ENCODE data around the gene CENPO.
A peak's percentile ranks its signal among the peaks of the same experiment; 100 is the strongest.
"Not testable (repeated sequence)": the region's sequence is repeated elsewhere in the genome, so short reads cannot be mapped to it uniquely, and the experiment has no call there.

The CENPO gene

DNA sequence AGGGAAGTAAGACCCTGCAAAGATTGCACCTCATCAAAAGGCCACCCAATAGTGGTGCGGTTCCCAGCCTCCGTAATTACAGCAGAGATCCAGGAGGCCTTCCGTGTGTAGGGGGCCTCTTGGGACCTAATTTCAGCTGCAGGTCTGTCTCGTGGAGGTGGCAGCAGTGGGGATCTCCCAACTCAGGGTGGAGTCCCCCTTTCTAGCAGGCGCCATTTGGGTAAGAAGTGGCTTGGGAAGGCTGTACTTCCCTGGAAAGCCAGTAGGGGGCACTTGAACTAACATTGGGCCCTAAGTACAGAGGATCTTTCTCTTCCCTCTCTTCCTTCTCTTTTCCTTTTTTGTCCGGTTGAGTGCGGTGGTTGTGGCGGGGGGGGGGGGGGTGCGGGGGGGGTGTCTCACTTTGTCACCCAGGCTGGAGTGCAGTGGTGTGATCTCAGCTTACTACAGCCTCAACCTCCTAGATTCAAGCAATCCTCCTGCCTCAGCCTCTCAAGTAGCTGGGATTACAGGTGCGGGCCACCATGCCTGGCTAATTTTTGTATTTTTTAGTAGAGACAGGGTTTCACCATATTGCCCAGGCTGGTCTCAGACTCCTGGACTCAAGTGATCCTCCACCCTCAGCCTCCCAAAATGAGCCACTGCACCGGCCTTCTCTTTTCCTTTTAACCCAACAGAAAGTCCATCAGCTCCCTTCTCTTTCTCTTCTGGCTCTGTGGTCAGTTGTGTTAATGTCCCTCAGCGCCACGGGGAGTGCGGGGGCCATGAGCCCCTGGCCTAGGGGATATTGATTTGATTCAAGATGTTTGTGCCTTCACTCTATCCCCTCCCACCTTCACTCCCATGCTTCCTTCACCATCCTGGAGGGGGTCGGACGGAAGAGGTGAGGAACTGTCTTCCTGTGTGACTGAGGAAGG lies 32.0 kb downstream of the CENPO start:
- peak; percentile 25 to 48 (median 32) for DNase-seq

DNA sequence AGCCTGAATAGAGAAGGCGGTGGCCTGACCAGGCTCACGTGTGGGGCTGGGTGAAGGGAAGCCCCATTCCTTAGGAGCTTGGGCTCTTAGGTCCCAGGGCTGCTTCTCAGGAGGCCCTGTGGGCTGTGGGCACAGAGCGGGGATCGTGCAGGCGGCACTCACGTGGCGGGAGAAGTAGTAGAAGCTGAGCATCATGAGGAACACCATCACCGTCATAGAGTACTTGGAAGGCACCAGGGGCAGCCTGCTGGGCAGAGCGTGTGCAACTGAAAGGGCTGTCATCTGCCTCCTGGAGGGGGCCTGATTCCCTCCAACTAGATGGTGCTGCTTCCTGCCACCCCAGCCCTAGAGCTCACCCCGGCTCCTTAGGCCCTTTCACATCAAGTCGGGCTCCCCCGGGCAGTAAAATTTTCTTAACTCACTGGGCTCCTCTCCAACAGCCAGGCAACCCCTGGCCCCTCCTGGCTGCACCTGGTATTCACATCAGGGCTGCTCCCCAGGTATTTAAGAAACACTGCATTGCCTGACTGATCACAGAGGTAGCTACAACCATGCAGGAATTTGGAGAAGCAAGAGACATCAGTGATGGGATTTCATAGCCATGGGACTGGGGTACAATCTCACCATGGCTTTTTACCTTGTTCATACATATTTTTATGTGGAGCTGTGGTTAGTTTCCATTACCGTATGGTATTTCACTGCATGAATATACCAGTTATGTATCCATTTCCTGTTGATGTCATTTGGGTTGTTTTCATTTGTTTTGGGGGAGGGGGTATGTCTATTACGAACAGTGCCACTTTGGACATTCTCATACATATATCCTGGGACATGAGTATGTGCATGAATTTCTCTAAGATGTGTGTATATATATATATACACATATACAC lies 32.9 kb downstream of the CENPO start:
- no peak for DNase-seq

DNA sequence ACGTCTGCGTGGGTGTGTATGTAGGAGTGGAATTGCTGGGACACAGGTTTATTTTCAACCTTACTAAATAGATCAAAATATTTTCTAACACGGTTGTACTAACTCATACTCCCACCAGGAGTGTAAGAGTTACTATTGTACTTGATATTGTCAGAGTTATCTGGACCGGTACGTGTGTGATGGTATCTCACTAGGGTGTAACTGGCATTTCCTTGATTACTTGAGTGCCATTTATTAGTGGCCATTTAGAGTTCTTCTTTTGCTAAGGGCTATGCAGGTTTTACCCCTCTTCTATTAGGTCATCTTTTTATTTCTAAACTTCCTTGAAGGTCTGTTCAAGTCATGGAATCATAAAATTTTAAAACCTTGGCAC lies 33.5 kb downstream of the CENPO start:
- DNase-seq, result no peak

DNA sequence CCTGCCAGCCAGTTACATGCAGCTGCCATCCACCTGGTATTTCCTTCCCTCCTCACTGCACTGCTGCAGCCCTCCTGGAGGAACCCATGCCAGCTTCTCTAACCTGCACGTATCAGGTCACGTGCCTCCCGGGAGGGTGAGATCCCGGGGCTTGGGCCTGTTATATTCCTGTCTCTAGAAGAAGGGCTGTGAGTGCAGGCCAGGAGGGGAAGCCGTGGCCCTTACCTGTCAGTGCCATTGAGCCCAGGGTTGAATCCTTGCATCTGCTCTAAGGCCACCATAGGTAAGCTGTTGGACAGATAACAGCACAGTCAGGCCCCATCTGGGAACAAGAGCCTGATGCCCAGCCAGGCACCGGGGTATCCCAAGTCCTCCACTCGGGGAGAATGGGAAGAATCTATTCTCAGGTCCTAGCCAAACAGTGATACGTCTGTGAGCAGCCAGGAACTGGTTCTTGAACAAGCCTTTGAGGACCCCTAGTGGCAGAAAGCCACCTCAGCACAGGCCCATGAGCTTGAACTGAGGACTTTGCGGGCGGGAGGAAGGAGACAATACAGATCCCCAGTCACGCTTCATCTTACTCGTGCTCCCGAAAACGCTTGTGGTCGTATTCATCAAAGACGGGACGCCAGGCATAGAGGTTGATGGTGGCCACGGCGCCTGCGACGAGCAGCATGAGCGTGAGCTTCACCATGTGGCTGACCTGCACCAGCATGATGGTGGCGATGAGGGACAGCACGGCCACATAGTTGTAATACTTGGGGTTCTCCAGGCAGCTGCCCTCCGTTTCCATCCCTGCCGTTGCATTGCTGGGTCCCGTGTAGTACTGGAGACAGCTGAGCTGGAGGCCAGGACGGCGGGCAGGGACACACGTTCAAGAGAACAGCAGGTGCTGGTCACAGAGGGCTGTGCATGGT lies 34.4 kb downstream of the CENPO start:
- DNase-seq, result peak; percentile 73 to 86 (median 80)

DNA sequence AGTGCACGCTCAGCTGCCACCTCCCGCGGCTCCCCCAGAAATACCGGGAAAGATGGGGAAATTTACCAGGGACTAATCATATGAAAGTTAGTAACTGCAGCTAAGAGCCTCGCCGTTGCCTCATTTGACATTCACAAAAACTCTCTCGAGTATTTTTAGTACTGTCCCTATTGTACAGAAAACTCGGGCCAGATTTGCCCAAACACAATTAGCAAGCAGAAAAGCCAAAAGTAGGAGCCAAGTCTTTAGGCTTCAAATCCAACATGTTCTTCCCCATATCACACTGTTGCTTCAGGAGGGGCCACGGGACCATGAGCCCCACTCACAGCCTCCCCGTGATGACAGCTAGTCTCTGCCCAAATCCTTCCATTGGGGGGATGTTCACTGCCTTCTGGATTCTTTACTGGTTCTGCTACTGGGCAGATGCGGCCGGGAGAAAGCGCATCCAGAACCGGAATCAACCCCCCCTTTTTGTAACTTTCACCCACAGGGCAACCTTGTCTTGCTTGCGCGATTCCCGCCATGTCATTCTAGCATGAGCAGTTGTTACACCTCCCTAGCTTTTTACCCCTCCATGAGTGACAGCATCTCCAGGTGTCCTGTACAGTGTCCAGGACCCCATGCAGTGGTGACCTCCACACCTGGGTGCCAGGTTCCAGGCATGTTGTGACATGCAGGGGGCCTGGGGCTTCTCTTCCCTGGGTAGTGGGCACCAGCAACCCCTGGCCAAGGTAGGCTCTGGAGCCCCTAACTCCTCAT lies 35.2 kb downstream of the CENPO start:
- no peak for DNase-seq

DNA sequence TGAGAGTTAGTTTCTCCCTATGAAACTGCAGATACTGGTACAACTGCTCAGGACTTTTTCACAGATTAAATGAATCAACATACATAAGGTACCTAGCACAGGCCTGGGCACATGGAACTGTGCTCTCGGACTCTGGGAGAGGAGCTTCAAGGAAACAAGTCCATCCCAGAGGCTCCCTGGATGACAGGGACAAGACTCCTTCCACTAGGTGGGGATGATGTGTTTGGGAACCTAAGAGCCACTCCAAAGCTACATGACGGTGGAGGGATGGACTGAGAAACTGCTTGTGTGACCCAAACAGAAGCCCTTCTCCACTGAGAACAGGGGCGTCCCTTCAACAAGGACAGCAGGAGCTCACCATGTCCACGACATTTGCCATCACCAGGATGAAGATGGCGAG lies 37.1 kb downstream of the CENPO start:
- no peak for DNase-seq

DNA sequence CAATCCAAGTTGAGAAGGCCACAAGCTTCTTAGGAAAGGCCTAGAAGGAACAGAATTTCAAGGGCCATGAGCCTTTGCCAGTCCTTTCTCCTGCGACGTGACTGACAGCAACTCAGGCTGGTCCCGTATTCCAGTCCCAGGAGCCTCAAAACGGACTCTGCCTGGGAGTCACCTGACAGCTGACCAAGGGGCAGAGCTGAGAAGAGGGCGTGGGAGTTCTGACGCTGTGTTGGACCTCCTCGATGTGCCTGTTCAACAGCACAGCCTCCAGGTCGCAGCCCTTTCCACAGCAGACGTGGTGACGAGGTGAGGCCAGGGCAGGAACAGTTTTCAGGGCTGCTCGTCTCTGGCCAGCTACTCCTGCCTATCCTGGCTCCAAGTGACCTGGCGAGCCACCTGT lies 37.6 kb downstream of the CENPO start:
- no peak for DNase-seq

DNA sequence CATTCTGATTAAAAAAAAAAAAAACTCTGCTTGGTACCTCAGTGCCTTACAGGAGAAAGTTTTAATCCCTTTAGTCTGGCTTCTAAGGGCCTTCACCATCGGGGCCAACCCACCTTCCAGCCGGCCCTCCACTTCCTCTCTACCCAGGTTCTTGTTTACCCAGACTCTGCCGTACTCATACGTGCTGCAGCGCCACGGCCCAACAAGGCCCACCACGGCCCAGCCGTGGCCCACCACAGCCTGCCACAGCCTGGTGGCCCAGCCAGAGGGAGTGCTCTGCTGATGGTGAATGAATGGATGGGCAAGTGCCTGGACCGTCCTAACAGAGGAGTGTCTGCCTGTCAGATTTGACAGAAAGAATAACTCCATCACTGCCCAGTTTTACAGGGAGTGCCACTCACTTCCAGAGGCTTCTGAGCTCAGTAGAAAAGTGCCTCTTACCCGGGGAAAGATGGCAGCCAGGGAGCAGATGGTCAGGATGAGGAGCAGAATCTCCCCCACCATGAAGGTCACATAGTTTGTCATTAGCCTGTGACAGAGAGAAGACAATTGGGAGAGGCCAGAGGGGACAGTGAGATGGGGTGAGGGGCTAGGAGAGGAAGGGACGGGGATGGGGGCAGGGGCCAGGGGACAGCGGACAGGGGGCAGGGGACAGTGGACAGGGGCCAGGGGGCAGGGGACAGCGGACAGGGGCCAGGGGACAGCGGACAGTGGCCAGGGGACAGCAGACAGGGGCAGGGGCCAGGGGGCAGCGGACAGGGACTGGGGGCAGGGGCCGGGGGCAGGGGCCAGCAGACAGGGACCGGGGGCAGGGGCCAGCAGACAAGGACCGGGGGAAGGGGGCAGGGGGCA lies 38.2 kb downstream of the CENPO start:
- no peak for DNase-seq

DNA sequence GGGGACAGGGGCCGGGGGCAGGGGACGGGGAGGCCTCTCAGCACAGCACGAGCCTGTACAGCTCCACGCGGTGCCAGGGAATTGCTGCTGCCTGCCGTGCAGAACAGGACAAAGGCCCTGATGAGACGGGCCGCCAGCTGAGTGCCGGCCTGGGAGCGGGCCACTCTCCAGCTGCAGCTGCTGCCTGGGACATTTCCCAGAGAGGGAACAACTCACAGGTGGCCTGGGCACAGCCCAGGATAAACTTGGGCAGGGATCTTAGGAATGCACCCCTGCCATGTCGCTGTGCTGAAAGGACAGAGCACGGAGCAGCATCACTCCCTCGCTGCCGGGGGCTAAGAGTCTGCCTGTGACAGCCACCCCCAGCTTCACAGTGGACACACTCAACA lies 38.8 kb downstream of the CENPO start:
- DNase-seq, result no peak

DNA sequence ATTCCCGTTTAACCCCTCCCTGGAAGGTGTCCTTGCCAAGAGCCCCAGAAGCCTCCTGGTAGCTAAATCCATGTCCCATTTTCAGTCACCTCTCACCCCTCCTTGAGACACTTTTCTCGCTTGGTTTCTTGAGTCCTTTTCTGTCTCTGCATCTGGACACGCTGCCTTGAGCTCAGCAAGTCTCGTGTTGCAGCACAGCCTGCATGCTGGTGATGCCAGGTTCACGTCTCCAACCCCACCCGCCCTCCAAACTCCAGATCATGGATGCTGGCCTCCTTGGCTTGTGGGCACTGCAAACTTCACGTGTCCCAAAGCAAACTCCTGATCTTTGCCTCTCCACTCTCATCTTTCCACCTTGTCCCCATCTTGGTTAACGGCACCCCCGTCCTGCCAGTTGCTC lies 39.3 kb downstream of the CENPO start:
- DNase-seq, result no peak

DNA sequence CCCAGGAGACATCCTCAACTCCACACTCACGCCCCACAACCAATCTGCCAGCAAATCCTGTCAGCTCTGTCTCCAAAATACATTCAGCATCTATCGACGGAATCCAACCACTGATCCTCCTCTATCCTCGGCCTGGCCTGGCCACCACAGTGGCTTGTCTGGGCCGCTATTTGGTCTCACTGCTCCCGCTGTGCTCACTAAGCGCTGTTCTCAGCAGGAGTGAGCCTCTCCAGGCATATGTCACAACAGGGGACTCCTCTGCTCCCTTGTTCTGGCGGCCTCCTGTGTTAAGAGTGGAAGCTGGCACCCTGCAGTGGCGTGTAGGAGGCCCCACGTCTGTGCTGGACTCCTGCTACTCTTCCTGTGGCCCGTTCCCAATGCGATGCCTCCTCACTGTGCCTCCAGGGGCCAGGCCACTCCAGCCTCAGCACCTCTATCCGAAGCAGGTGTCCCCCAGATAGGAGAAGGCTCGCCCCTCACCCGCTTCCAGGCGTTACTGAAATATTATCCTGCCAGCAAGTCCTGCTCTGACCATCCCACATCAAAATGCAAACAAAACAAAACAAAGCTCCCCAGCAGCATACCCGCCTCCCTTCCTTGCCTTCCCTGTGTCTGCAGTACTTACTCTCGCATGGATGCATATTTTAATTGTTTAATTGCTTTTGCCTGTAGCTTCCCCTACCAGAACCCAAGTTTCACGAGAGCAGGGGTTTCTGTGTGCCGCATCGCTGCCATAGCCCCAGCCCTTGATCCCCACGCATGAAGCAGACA lies 39.9 kb downstream of the CENPO start:
- DNase-seq, result no peak

DNA sequence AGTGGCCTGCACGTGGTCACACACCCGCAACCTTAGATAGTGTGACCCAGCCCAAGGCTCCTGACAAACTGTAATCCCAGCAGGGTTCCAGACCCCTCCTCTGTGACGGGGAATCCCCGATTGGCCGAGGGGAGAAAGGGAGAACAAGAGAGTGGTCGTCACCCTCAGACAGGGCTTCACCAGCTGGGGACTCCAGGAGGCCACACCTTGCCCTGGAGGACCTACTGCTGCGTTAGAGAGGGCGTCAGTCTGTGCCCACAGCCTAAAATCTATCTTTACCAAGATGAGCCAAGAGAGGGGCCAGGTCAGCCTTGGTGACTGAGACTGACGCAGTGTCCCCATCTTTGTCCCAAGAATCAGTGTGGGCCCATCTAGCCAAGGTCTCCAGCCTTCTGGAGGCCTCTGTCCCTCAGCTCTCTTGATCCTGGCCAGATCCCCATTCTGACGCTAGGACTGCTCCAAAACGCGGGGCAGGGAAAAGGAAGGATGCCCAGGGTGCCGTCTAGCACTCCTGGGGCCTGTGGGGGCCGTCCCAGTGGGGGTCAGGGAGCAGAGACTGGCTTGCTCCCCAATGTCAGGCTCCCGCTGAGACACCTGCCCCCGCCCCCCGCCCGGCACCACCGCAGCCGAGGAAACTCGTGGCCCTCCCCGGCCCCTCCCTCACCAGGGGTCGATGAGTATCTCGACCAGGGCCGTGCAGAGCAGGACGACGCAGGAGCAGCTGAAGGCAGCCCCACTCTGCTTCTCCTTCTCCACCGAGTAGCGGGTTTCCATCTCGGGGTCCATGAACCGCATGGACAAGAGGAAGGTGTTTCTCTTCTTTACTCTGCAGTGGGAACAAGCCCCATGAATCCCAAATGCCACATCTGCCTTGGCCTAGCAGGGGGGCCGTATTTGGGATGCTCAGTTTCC lies 40.9 kb downstream of the CENPO start:
- DNase-seq, result no peak

DNA sequence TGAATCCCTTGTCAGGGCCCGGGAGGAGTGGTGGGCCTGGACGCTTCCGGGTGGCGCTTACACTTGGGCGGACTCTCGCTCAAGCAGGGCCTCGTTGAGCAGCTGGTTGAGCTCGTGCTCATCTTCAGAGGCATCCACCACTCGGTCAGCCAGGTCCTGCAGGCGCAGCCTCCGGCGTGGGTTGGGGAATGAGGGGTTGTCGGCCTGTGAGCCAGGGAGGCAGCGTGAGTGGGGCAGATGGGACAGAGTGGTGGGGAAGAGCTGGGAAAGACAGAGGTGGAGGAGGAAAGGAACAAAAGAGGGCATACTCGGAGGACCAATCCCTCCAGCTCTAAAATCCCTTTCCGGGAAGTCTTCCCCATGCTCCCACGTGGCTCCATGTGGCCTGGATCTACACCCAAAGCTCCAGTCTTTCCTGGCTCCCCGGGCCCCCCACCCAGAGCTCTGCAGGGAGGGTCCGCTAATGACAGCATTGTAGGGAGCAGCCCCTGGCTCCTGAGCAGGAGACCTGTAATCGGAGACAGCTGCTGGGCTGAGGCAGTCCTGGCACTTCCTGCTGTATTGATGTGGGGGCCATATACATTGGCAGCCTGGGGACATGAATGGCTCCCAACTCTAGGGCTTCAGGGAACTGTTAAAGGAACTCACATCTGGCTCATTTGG lies 41.6 kb downstream of the CENPO start:
- DNase-seq, result no peak

DNA sequence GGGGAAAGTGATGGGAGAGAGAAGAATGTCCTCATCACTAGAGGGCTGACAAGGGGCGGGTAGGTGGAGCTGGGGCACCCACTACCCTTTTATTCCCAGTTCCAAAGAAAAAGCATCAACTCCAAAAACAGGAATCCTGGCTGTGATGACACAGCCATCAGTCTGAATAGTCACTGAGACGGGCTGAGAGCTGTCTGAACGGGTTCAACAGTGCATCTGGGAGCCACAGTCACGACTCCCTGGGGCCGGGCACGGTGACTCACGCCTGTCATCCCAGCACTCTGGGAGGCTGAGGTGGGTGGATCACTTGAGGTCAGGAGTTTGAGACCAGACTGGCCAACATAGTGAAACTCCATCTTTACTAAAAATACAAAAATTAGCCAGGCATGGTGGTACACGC lies 42.2 kb downstream of the CENPO start:
- not testable (repeated sequence) for DNase-seq

DNA sequence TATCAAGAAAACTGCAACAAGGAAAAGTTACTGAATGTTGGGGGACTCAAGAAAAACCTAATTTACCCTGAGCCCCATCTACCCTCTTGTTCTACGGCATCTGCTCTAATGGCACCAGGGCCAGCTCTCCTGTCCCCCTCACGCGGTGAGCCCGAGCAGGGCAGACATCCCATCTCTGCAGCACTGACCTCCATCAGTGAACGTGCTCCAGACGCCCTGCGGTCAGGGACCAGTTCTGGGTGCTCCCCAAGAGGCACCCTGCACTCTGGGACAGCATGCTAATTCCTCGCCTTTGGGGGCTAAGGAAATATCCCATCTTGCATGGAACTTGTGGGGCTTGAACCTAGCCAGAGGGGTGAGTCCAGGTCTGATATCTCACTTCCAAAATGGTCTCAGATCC lies 43.0 kb downstream of the CENPO start:
- no peak for DNase-seq

DNA sequence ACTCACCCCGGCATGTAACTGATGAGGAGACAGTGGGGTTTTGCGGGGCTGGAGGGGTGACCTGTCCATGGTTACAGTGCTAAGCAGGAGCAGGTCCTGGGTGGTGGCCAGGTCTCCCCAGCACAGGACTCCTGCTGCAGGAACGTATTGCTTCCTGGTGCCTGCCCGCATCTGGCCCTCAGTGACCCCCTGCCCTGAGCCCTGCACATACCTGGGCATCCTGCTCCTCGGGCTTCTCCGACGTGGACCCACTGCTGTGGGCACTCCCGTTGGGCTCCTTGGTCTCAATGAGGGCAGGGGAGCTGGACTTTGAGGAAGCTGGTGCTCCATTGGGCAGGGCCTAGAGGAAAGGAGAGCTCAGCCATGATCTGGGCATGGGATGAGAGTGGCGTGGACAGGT lies 43.5 kb downstream of the CENPO start:
- DNase-seq, result no peak

DNA sequence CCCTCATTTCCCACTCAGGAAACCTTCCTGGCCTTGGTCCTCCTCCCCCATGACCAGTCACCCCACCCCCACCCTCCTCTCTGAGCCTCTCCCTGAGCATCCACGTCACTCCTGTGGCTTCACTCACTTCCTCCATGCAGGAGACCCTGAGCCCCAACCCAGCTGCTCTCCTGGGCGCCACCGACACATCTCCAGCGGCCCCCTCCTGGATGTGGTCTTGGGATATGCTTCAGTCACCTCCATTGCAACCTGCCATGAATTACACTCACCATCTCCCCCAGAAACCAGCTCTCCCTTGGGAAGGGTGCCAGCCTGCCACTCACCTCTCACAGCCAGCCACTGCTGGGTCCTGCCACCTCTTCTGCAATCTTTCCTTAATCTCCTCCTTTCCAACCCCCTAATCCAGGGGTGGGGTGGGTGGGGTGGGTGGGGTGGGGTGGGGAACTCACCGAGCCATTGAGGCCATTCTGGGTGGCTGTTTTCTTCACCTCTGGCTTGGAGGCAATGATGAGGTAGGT lies 44.8 kb downstream of the CENPO start:
- no peak for DNase-seq

DNA sequence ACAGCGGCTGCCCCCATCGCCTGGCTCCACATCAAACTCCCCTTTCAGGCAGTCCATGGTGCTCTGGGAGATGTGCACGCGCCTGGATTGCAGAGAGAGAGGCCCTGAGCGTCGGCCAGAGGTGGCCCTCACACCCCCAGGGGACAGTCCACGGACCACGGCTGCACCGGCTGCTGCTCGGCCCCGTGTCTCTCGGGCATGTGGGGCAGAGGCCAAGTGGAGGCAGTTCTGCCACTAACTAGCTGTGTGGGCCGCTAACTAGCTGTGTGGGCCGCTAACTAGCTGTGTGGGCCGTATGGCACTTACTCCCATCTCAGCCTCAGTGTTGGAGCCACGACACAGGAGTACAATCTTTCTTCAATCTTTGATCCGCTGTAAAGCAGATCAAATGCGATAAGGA lies 45.3 kb downstream of the CENPO start:
- no peak for DNase-seq
